GM18520 (cell line): Measurements from ENCODE around the gene ECE1.
"Not testable (repeated sequence)": the region's sequence is repeated elsewhere in the genome, so short reads cannot be mapped to it uniquely, and the experiment has no call there.

Experiments used
- ATAC-seq: cut with Tn5 transposase; IDR thresholded peaks from one replicate; pipeline ENCODE4 v1.9.1; 2021; ENCODE audit not compliant: unreplicated experiment

ECE1 gene

GRCh38 chr1:21189421-21189820 is 100.8 kb downstream of the ECE1 start:
- no peak for ATAC-seq

- no peak for ATAC-seq
Measured at GRCh38 chr1:21188235-21188634, 102.0 kb downstream of the ECE1 start.

GRCh38 chr1:21185221-21185731 is 105.0 kb downstream of the ECE1 start:
- ATAC-seq = no peak

GRCh38 chr1:21184276-21184675 is 106.0 kb downstream of the ECE1 start:
- no peak for ATAC-seq

GRCh38 chr1:21182181-21182731 is 108.0 kb downstream of the ECE1 start:
- ATAC-seq = no peak

GRCh38 chr1:21178271-21178670 is 112.0 kb downstream of the ECE1 start:
- ATAC-seq = not testable (repeated sequence)

GRCh38 chr1:21176586-21177555 is 113.4 kb downstream of the ECE1 start, which contains the start of gene EIF4G3:
TSS of gene EIF4G3 (minus strand) at chr1:21176897. CDS start at chr1:21002742, 174,155 bp downstream.
- peak; percentile 89 for ATAC-seq

GRCh38 chr1:21175670-21176581 is 114.3 kb downstream of the ECE1 start:
- no peak for ATAC-seq

GRCh38 chr1:21175324-21175669 is 115.0 kb downstream of the ECE1 start:
- ATAC-seq = no peak

GRCh38 chr1:21174654-21175323 is 115.5 kb downstream of the ECE1 start:
- ATAC-seq = no peak

- no peak for ATAC-seq
Measured at GRCh38 chr1:21174230-21174629, 116.0 kb downstream of the ECE1 start.

- not testable (repeated sequence) for ATAC-seq
Measured at GRCh38 chr1:21173096-21173495, 117.2 kb downstream of the ECE1 start.

GRCh38 chr1:21170837-21171236 is 119.4 kb downstream of the ECE1 start:
- ATAC-seq = not testable (repeated sequence)

GRCh38 chr1:21168444-21168843 is 121.8 kb downstream of the ECE1 start:
- ATAC-seq = no peak
